ENCODE data around the gene TMOD2. TPM values are rescaled to one million over a fixed set of nuclear protein-coding genes. Genes with fewer than 3 reads are reported as not detected.

Gene TMOD2
- total RNA-seq, 1 experiment from 2014 or later, result 7.6 TPM

DNA sequence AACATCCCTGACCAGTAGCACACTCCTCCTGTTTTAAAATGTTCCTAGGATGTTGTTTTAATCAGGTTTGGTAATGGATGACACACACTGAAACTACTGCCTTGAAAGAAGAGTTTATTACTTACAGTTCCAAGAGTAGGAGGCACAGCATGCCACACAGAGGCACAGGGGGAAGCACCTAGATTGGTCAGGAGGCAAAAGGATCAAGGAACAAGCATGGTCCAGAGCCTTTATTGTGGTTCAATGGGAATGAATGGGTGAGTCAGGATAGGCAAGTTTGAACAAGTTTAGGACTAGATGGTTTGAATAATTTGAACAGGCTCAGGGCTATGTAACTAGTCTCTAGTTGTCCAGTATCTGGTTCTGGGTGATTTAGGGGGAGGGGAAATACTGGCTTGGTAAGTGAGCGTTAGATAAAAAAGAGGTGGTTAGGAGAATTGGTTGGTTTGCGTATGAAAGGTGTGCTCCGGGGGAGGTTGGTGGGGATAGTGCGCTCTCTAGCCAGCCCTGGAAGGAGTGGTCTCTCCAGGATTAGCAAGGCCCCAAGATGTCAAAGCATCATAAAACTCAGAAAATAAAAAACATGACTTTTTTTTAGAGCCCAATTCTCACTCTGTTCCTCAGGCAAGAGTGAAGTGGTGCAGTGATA, 113.1 kb downstream of the TMOD2 start:
- DNase-seq (ENCODE audit: low read depth, low spot score), result no peak
- in situ Hi-C loops (cut with HindIII; ENCODE audit: low pct_unique_long_range_greater_than_20kb, low sequenced_read_pairs), result no loop called here

DNA sequence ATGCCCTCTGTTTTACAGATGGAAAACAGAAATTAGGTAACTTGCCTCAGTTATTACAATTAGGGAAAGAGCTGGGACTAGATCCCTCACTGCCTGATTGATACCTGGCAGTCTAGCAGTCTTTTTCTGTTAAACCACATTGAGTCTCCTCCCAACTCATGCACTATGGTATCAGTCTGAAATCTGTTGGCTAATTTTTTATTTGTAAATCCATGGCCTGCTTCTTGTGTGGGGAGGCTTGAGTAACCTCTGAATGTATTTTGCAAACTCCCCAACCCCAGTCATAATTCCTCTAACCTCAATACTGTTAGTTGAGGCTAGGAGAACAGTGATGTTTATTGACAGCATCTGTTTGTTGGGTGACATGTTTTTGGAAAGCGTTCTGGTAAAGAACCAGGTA, 113.9 kb downstream of the TMOD2 start:
- DNase-seq (ENCODE audit: low read depth, low spot score), result no peak
- in situ Hi-C loops (cut with HindIII; ENCODE audit: low pct_unique_long_range_greater_than_20kb, low sequenced_read_pairs), result no loop called here

Small RNAs within 50 kb of the gene (small RNA-seq; reads per million reads assigned to genes)
- gene AC090971.5, result 0 reads per million in 2 experiments
- gene RF00017, result 0 reads per million in 2 experiments

Other genes with a start within 250 kb of the TMOD2 start
- 42.2 and 46.4 TPM in 2 replicates for gene DMXL2, start 128.8 kb upstream of the TMOD2 start, total RNA-seq (2014; rRNA removed; shearing (Covaris generic))
- 0.37 and 0.67 TPM in 2 replicates for gene SCG3, start 70.1 kb upstream of the TMOD2 start, total RNA-seq (2014; rRNA removed; shearing (Covaris generic))
- gene LYSMD2, start 13.9 kb upstream of the TMOD2 start, total RNA-seq (2014; rRNA removed; shearing (Covaris generic)), result 25.7 and 26.8 TPM in 2 replicates
- gene TMOD3, start 78.1 kb downstream of the TMOD2 start, total RNA-seq (2014; rRNA removed; shearing (Covaris generic)), result 19.3 and 26.2 TPM in 2 replicates
- gene LEO1, start 220.2 kb downstream of the TMOD2 start, total RNA-seq (2014; rRNA removed; shearing (Covaris generic)), result 29.0 and 29.6 TPM in 2 replicates

Data from SK-MEL-5 (cell line).